ENCODE measurements around the gene NPTX2.

- TF ChIP-seq CTCF (IDR thresholded peaks at IDR 0.05; ENCODE audit: borderline replicate concordance, extremely low read depth, low read length, poor library complexity, severe bottlenecking) (no peak), EZH2 (IDR thresholded peaks at IDR 0.05; ENCODE audit: borderline replicate concordance, low read depth, low read length, severe bottlenecking) (no peak)
Measured at GRCh38 chr7:98567991-98568390, 49.1 kb upstream of the NPTX2 start.
